Activated CD4-positive, alpha-beta T cell treated with anti-CD3 and anti-CD28 coated beads for 4 hours (primary cell): Measurements from ENCODE around the gene ZNF300.
"Not testable (repeated sequence)": the region's sequence is repeated elsewhere in the genome, so short reads cannot be mapped to it uniquely, and the experiment has no call there.

Experiments used
- DNase-seq, 2 donors: peaks; one replicate each; pipeline ENCODE4 v3.0.0-alpha.2; 2020

The ZNF300 gene

DNA sequence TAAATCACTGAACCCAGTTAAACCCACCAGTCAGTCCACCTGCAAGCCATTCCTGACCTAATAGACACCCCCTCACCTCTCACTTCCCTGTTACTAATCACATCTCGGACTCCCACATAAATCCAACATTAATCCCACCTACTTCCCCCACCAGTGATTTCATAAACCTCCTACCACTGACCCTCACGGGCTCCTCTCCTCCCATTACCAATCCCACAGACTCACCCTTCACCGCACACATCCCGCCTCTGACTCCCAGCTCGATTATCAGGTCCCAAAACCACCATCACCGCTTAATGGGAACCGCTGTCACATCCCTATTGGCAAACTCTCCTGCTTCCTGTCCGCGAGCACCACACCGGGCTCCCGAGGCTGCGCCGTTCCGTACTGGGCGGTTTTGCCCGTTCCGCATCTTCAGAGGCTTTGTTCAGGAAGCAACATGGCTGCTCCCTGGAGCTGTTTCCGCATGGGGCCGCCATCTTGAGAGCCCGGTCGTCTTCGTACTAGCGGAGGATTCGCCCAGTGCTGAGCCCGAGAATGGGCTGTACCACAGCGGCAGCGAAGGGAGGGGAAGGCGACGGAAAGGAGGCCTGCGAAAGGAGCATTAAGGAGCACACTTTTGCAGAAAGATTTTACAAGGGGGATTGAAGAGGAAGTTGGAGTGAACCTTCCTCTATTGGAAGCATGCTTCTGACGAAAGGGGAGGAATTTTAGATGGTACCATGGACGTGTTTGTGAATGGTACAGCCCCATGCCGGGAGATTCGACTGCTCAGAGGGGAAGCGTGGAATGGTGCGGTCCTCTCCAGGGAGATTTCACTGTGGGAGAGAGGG is at the start of gene ZNF300:
Gene ZNF300, minus strand, starts transcription at position 502 of the 833 bp plus-strand sequence. CDS start 1,825 bp downstream, outside the sequence.
- peak; percentile 27 to 50 for DNase-seq

DNA sequence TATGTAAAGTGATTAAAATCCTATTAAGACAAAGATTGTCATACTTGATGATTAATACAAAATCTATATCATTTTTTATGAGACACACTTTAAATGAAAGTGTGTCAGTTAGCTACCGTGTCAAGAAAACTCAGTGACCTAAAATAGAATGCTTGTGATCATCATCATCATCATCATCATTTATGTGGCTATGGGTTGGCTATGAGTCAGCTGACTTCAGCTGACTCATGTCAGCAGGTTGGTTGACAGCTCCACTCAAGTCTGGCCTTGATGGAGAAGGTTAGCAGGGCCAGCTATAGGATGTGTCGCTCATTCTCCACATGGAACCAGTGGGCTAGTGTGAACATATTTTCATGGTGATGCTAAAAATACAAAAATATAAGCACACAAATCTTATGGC is 43.8 kb upstream of the ZNF300 start:
- DNase-seq, result no peak

DNA sequence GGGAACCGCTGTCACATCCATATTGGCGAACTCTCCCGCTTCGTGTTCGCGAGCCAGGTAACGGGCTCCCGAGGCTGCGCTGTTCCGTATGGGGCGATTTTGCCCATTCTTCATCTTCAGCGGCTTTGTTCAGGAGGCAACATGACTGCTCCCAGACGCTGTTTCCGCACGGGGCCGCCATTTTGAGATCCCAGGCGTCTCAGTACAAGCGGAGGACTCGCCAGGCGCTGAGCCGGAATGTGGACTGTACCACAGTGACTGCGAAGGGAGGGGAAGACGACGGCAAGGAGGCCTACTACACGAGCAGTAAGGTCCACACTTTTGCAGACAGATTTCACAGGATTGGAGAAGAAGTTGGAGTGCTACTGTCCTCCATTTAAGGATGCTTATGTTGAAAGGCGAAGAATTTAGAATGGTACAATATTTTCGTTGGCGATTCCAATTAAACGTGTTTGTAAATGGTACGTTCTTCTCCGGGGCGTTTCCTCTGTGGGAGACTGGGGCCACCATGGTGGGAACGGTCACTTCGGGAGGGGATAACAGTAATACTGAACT is 41.6 kb upstream of the ZNF300 start:
- no peak for DNase-seq

DNA sequence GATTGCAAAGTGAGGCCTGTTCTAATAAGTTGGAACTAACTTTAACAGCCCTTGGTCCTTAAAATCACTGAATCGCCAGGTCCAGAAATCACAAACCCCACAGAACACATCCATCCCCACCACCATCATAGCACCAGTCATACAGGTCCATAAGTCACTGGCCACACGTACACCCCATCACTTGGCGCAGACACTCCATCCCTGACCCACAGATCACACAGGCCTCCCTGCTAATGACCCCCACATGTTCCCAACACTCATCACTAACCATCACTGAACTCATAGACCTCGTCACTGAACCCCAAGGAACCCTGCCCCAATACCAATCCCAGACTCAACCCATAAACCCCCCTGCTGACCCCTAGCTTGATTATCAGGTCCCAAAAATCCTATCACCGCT is 41.2 kb upstream of the ZNF300 start:
- DNase-seq, result no peak

DNA sequence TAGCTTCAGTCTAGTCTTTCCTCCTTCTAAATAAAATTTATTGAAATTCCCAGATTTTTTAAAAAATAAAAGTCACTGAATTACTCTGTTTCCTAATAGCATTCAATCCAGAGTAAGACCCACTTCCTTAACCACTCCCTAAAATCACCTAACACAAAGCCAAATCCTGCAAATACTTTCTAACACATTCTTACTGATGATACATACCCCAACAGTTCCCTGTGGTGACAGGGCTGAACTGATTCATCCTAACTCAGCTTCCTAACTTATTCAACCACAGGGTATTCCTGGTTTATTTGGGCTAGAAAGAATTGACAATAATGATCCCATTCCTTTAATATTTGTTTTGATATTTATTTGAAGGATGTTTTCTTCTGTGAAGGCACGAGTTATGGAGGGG is 40.7 kb upstream of the ZNF300 start:
- no peak for DNase-seq

DNA sequence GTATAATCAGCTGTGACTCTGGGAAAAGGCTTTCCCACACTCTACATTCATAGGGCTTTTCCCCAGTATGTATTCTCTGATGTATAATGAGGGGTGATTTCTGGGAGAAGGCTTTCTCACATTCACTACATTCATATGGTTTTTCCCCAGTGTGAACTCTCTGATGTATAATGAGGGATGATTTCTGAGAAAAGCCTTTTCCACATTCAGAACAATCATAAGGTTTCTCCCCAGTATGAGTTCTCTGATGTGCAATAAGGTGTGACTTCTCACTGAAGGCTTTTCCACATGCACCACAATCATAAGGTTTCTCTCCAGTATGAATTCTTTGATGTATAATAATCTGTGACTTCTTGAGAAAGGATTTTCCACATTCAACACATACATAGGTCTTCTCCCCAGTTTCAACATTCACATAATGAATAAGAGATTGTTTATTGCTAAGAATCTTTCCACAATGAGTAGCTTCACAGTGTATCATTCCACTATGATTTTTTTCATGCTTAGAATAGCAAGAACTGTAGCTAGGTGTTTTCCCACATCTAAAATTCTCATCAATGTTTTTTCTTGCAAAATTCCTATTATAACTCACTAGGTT is 26.7 kb upstream of the ZNF300 start:
- DNase-seq, result no peak

DNA sequence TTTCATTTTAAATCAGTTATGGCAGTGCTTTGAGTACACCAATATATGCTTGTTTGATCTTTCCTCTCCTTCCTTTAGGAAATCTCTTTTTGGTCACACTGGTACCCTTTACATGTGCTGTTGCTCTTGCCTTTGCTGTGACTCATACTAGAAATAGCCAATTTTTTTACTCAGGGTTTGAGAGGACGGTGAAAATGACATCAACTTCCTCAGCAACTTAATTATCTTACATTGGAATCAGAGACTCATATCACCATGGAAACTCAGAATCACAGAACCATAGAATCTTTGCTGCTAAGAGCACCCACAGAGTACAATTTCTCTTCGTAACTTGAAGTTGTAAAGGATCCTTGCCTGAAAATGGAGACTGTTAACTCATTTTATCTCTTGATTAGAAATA is 13.8 kb upstream of the ZNF300 start:
- no peak for DNase-seq

DNA sequence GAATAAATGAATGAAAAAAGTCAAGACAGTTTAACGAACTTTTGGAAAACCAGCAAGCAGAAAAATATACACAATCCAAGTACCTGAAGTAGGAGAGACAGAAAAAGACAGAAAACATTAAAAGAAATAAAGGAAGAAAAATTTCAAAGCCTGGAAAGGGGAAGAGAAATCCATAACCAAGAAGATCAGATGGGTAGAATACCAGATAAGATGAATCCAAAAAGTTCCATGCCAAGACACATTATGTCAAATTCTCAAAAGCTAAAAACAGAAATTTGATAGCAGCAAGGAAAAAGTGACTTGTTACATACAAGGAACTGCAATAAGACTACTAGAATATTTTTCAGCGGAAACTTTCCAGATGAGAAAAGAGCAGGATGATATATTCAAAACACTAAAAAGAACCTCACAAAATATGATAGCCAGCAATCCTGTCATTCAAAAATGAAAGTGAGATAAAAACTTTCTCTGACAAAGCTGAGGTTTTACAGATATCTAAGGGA is 7.6 kb upstream of the ZNF300 start:
- no peak for DNase-seq

DNA sequence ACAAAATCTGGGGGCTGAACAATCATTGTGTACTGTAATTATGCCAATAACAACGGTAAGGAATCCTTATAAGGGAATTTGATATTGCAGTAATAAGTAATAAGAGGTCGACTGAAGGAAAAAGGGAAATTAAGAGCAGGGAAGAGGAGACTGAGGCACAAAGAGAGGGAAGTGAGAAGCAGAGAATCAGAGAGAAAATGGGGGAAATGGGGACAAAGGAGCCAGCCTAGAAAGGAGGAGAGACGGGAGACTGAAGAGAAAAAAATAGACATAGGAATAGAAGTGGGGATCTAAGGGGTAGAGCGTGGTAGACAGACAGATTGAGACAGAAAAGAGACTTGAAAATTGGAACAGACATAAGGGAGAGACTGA is 518 bp upstream of the ZNF300 start:
- no peak for DNase-seq

DNA sequence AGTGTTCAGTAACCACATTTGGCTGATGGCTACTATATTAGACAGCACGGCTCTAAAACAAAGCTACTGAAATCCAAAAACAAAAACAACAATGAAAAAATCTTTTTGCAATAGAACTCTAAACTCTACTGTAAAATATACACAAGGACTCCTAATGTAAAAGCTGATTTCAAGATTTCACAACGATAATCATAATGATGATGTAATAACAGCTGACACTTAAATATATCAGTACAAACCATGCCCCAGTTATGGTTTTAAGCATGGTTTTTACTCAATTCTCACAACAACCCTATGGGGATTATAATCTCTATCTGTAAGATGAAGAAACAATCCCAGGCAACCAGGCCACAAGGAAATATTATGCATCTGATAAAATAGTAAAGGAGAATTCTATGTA is 3.3 kb downstream of the ZNF300 start:
- DNase-seq, result no peak

DNA sequence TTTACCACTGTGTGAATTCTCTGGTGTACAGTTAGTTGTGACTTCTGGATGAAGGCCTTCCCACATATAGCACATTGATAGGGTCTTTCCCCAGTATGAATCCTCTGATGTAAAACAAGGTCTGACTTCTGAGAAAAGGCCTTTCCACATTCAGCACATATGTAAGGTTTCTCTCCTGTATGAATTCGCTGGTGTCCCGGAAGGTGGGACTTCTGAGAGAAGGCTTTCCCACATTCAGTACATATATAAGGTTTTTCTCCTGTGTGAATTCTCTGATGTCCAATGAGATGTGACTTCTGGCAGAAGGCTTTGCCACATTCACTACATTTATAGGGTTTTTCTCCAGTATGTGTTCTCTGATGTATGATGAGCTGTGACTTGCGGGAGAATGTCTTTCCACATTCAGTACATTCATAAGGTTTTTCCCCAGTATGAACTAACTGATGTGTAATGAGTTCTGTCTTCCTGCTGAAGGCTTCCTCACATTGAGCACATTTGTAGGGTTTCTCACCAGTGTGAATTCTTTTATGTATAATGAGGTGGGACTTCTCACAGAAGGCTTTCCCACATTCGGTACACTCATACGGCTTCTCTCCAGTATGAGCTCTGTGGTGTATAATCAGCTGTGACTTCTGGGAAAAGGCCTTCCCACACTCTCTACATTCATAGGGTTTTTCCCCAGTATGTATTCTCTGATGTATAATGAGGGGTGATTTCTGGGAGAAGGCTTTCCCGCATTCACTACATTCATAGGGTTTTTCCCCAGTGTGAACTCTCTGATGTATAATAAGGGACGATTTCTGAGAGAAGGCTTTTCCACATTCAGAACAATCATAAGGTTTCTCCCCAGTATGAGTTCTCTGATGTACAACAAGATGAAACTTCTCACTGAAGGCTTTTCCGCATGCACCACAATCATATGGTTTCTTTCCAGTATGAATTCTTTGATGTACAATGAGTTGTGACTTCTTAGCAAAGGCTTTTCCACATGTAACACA is 9.1 kb downstream of the ZNF300 start:
- DNase-seq, result no peak

DNA sequence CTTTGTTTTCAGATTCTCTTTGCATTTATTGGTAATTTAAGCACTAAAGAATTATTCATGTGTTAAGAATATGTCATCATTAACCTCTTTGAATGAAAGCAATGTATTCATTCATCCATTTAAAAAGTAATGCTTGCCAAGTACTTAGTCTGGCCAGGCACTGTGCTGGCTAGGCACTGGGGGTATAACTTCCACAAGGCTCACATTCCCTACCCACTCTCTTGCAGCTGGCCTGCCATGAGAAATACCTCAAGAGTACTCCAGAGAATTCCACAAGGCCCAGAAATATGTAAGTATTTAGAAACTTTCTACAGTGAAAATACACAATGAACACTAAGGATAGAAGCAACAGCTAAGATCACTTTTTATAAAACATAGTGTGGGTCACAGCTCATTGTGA is 25.4 kb downstream of the ZNF300 start:
- DNase-seq, result no peak

DNA sequence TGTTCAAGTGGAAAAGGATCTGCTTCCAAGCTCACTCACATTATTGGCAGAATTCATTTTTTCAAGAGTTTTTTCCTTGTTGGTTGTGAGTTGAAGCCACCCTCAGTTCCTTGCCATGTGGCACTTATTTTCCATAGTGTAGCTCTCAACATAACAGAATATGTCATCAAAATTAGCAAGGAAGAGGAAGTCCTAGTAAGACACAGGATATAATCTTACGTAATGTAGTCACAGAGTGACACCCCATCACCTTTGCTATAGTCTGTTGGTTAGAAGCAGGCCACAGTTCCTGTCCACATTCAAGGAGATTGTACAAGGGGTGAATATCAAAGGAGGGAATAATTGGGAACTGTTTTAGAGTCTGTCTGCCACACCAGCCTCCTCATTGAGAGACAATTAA is 42.7 kb downstream of the ZNF300 start:
- no peak for DNase-seq

DNA sequence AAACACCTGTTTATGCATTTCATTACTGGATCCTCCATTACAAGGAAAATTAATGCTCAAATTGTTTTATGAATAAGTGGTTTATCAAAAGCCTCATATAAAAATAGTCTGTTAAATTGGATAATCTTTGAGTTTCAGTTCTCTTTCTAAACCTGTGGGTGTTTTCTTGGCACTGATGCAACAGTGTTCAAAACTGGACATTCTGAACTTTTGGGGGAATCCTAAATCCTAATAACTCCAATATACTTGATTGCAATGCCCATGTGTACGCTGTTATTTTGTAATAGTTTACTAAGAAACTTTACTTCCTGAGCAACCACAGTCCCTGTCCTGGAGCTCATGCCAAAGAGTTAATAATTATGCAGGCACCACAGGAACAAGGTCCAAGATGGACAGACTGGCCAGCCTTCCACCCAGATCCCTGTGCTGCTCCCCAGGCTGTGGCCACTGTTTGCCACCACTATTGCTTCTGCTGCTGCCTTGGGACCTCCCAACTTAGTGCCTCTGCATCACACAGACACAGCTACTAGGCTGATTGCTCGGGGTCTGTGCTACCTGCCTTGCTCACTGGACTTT is 44.4 kb downstream of the ZNF300 start:
- DNase-seq, result no peak

DNA sequence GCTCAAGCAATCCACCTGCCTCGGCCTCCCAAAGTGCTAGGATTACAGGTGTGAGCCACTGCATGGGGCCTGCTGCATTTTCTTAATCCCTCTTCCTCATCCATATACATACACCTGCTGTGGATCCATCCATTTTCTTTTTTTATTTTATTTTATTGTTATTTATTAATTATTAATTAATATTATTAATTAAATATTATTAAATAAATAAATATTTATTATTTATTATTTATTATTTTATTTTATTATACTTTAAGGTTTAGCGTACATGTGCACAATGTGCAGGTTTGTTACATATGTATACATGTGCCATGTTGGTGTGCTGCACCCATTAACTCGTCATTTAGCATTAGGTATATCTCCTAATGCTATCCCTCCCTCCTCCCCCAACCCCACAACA is 48.1 kb downstream of the ZNF300 start:
- DNase-seq, result not testable (repeated sequence)

DNA sequence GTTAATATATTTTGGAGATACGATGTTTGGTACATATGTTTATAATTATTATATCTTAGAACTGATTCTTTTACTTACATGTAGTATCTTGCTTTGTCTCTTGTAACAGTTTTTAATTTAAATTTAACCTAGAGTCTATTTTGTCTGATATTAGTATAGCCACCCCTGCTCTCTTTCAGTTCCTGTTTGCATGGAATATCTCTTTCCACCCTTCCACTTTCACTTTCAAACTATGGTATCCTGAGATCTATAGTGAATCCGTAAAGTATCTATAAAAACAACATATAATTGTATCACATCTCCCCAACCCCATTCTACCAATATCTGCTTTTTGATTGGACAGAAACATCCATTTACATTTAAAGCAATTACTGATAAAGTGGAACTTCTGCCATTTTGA is 51.2 kb downstream of the ZNF300 start:
- DNase-seq, result no peak

DNA sequence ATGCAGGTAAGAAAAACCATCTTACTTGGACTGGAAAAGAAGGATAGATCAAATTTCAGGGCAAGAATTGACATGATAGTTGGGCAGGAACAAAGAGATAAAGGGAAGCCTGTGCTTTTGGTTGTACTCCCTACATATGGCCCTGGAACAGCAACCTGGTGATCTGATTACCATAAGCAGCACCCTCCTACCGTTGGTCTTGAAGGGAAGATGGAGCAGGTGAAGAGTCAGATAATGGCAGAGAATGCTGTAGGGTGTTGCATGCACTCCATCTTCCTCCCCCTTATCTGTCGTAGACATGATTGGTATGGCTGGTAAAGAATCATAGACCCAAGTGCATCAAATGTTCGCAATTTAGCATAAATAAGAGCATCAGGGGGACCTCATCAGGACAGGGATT is 53.7 kb downstream of the ZNF300 start:
- no peak for DNase-seq

DNA sequence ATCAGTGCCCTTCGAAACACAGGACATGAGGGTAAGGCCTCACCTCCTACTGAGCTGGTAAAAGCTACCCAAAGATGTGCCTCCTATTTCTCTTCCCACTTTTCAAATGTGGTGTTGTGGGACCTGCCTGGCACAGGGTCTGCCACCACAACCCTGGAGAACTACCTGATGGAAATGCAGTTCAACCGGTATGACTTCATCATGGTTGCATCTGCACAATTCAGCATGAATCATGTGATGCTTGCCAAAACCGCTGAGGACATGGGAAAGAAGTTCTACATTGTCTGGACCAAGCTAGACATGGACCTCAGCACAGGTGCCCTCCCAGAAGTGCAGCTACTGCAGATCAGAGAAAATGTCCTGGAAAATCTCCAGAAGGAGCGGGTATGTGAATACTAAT is 56.5 kb downstream of the ZNF300 start:
- DNase-seq, result no peak

DNA sequence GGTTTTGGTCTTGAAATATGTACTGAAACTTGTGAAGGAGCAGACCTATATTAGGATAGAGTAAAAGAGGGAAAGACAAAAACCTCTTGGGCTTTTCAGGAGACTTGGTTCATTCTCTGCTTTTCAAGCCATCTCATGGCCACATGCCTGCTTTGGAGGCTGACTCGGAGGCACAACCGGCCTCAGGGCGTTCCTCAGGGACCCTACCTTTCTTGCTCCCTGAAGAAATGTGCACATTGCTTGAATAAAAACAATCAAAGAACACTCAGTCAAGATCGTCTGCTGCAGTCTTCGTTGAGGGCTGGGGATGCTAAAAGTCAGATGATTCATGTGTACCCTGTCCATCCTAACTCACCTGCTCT is 57.5 kb downstream of the ZNF300 start:
- DNase-seq, result no peak

DNA sequence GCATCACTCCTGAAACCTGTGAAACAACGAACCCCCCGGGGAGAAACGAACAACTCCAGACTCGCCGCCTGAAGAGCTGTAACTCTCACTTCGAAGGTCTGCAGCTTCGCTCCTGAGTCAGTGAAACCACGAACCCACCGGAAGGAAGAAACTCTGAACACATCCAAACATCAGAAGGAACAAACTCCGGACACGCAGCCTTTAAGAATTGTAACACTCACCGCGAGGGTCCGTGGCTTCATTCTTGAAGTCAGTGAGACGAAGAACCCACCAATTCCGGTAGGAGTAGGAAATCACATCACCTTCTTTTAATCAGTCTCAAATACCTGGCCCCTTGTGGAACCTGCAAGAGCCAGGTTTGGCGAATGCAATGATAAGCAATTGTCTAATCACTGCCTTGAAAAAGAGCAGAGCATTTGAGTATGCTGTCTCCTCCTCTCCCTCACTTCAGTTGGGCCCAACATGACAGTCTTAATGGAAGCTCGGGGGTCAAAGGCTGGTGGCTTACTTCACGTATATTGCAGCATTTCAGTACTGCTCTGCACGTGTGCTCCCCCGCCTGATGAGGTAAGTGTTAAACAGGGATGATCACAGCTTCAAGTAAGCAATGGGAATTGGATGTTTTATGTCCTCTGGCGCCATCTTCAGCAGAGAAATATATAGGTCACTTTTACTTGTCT is 58.0 kb downstream of the ZNF300 start:
- peak; percentile 59 to 69 for DNase-seq

DNA sequence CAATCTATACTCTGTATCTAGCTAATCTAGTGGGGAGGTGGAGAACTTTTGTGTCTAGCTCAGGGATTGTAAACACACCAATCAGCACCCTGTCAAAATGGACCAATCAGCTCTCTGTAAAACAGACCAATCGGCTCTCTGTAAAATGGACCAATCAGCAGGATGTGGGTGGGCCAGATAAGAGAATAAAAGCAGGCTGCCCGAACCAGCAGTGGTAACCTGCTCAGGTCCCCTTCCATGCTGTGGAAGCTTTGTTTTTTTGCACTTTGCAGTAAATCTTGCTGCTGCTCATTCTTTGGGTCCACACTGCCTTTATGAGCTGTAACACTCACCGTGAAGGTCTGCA is 58.5 kb downstream of the ZNF300 start, which contains the start of gene IRGM:
Gene IRGM, plus strand, starts transcription at position 214 of the 346 bp plus-strand sequence. CDS start 1,603 bp downstream, outside the sequence.
- DNase-seq, result not testable (repeated sequence)
